ENCODE data around the gene FHOD3.

DNA sequence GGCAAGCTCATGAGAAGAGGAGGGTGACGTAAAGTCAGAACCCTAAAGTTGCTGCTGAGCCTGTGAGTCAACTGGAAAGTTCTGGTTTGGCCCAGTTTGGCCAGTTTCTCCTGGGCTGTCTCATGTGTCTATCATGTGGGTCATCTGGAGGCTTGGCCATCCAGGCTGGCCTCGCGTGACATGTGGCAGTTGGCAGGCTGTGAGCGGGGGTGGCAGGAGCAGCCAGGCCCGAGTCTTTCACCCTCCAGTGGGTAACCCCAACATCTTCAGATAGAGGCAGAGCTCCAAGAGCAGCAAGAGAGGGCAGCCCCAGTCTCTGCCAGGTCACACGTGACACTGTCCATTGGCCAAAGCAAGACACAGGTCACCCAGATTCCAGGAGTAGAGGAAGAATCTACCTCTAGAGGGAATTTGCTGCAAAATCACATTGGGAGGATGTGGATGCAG is 51.5 kb downstream of the FHOD3 start:
- TF ChIP-seq, protein P1, sequence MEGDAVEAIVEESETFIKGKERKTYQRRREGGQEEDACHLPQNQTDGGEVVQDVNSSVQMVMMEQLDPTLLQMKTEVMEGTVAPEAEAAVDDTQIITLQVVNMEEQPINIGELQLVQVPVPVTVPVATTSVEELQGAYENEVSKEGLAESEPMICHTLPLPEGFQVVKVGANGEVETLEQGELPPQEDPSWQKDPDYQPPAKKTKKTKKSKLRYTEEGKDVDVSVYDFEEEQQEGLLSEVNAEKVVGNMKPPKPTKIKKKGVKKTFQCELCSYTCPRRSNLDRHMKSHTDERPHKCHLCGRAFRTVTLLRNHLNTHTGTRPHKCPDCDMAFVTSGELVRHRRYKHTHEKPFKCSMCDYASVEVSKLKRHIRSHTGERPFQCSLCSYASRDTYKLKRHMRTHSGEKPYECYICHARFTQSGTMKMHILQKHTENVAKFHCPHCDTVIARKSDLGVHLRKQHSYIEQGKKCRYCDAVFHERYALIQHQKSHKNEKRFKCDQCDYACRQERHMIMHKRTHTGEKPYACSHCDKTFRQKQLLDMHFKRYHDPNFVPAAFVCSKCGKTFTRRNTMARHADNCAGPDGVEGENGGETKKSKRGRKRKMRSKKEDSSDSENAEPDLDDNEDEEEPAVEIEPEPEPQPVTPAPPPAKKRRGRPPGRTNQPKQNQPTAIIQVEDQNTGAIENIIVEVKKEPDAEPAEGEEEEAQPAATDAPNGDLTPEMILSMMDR (conservative IDR thresholded peaks at IDR 0.05 in 1 of 2, IDR thresholded peaks at IDR 0.05 in 1 of 2; ENCODE audit: extremely low read depth in 1 of 2, insufficient read depth in 1 of 2, low read depth in 1 of 2, low read length in 2 of 2), result no peak
- no peak for TF ChIP-seq EZH2 (IDR thresholded peaks at IDR 0.05; ENCODE audit: borderline replicate concordance, low read length)

Data from mammary epithelial cell (primary cell).